Liver (tissue), 3 donors: ENCODE results near the gene RRAGC.

Source experiments
- ATF3 ChIP-seq: IDR thresholded peaks from 2 replicates; pipeline ENCODE4 v1.6.1; 2016; ENCODE audit warnings: antibody characterized with exemption
- GABPA ChIP-seq, 2 donors: IDR thresholded peaks in 1 of 2; conservative IDR thresholded peaks in 1 of 2; 2 replicates each; pipeline ENCODE4 v1.6.1; 2016; ENCODE audit warnings: antibody characterized with exemption in 2 of 2, mild to moderate bottlenecking in 1 of 2, moderate library complexity in 1 of 2
- TF ChIP-seq, protein P1 (sequence below): fragments of 150-350 bp; IDR thresholded peaks from 2 replicates; pipeline ENCODE4 v1.5.1; 2017; ENCODE audit warnings: improper control_type of control experiment, low read depth, low read length; ENCODE audit not compliant: missing input control
- TF ChIP-seq, protein P2 (sequence below): IDR thresholded peaks from 2 replicates; pipeline ENCODE4 v1.6.1; 2016; ENCODE audit warnings: antibody characterized with exemption, mild to moderate bottlenecking
- donor health status: healthy.
- donor health status: healthy.

DNA sequence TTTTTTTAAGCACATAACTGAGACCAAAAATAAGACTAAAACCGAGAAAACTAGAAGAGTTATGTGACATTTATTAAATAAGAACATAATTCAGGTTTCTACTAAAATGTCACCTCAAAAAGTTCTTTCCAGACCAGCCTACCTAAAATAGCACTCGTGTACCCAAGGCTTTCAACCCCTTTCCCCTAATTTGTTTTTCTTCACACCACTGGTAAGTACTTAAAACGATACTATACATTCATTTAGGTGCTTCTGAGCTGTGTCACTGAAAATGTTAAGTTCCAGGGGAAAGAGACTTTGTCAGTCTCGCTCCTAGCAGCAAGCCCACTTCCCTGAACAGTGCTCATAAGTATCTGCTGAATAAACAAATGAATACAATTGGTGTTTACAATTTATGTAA, 6.8 kb downstream of the RRAGC start:
- TF ChIP-seq, protein P1, sequence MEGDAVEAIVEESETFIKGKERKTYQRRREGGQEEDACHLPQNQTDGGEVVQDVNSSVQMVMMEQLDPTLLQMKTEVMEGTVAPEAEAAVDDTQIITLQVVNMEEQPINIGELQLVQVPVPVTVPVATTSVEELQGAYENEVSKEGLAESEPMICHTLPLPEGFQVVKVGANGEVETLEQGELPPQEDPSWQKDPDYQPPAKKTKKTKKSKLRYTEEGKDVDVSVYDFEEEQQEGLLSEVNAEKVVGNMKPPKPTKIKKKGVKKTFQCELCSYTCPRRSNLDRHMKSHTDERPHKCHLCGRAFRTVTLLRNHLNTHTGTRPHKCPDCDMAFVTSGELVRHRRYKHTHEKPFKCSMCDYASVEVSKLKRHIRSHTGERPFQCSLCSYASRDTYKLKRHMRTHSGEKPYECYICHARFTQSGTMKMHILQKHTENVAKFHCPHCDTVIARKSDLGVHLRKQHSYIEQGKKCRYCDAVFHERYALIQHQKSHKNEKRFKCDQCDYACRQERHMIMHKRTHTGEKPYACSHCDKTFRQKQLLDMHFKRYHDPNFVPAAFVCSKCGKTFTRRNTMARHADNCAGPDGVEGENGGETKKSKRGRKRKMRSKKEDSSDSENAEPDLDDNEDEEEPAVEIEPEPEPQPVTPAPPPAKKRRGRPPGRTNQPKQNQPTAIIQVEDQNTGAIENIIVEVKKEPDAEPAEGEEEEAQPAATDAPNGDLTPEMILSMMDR, result no peak
- TF ChIP-seq GABPA (IDR thresholded peaks at IDR 0.05 in 1 of 2, conservative IDR thresholded peaks at IDR 0.05 in 1 of 2), result no peak
- no peak for TF ChIP-seq ATF3
- TF ChIP-seq, protein P2, sequence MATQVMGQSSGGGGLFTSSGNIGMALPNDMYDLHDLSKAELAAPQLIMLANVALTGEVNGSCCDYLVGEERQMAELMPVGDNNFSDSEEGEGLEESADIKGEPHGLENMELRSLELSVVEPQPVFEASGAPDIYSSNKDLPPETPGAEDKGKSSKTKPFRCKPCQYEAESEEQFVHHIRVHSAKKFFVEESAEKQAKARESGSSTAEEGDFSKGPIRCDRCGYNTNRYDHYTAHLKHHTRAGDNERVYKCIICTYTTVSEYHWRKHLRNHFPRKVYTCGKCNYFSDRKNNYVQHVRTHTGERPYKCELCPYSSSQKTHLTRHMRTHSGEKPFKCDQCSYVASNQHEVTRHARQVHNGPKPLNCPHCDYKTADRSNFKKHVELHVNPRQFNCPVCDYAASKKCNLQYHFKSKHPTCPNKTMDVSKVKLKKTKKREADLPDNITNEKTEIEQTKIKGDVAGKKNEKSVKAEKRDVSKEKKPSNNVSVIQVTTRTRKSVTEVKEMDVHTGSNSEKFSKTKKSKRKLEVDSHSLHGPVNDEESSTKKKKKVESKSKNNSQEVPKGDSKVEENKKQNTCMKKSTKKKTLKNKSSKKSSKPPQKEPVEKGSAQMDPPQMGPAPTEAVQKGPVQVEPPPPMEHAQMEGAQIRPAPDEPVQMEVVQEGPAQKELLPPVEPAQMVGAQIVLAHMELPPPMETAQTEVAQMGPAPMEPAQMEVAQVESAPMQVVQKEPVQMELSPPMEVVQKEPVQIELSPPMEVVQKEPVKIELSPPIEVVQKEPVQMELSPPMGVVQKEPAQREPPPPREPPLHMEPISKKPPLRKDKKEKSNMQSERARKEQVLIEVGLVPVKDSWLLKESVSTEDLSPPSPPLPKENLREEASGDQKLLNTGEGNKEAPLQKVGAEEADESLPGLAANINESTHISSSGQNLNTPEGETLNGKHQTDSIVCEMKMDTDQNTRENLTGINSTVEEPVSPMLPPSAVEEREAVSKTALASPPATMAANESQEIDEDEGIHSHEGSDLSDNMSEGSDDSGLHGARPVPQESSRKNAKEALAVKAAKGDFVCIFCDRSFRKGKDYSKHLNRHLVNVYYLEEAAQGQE, result no peak
